DMS114 treated with DMSO at 0.1 percent for 48 hours (cell line): Measurements from ENCODE around the gene MYPOP.

Experiments
- DNase-seq: peaks from one replicate; lab custom pipeline; 2025; ENCODE audit not compliant: unreplicated experiment; lab: John Stamatoyannopoulos, UW

The MYPOP gene

GRCh38 chr19:45864629-45865082, 37.8 kb downstream of the MYPOP start:
- no peak for DNase-seq

- no peak for DNase-seq
Observed at GRCh38 chr19:45863840-45864628, 38.4 kb downstream of the MYPOP start, which contains the start of gene FOXA3. TSS of gene FOXA3 (plus strand) at chr19:45864326. CDS start at chr19:45864457, 131 bp downstream.

- DNase-seq: no peak
Observed at GRCh38 chr19:45863335-45863839, 39.0 kb downstream of the MYPOP start.

GRCh38 chr19:45862564-45863334, 39.7 kb downstream of the MYPOP start, which contains the start of gene SYMPK:
TSS of gene SYMPK (minus strand) at chr19:45863147. CDS start at chr19:45854495, 8,652 bp downstream.
- peak; percentile 93 for DNase-seq

- no peak for DNase-seq
Observed at GRCh38 chr19:45862271-45862563, 40.2 kb downstream of the MYPOP start.

- DNase-seq: no peak
Observed at GRCh38 chr19:45860359-45861259, 41.8 kb downstream of the MYPOP start.

GRCh38 chr19:45854167-45854778, 48.1 kb downstream of the MYPOP start:
- DNase-seq: no peak

GRCh38 chr19:45852983-45853382, 49.4 kb downstream of the MYPOP start:
- no peak for DNase-seq

- DNase-seq: no peak
Observed at GRCh38 chr19:45852145-45852750, 50.2 kb downstream of the MYPOP start.

GRCh38 chr19:45848922-45849321, 53.5 kb downstream of the MYPOP start:
- no peak for DNase-seq

- DNase-seq: no peak
Observed at GRCh38 chr19:45847663-45848062, 54.8 kb downstream of the MYPOP start.

GRCh38 chr19:45842198-45842597, 60.2 kb downstream of the MYPOP start:
- DNase-seq: no peak
